H9 (cell line): ENCODE measurements around the gene MARK4. TPM values are rescaled to one million over a fixed set of nuclear protein-coding genes. Genes with fewer than 3 reads are reported as not detected.

Source experiments
- DNase-seq: peaks from one replicate; pipeline ENCODE4 v3.0.0-alpha.2; 2017
- H2AFZ ChIP-seq: one replicate; pipeline ENCODE4 v1.6.1; 2013; ENCODE audit warnings: mild to moderate bottlenecking, low read length, control low read depth, moderate library complexity
- H2AK5ac ChIP-seq: 2 replicates; pipeline ENCODE4 v1.6.1; 2013; ENCODE audit warnings: low read length, control low read depth, mixed read lengths; ENCODE audit not compliant: insufficient read length
- H2BK120ac ChIP-seq: one replicate; pipeline ENCODE4 v1.6.1; 2013; ENCODE audit warnings: low read depth, mild to moderate bottlenecking, low read length, control low read depth, inconsistent platforms; ENCODE audit not compliant: poor library complexity, severe bottlenecking
- H2BK12ac ChIP-seq: 2 replicates; pipeline ENCODE4 v1.6.1; 2013; ENCODE audit warnings: low read length, control low read depth, mixed read lengths, low read depth; ENCODE audit not compliant: insufficient read length
- H2BK15ac ChIP-seq: 2 replicates; pipeline ENCODE4 v1.6.1; 2013; ENCODE audit warnings: low read depth, low read length, control low read depth
- H2BK20ac ChIP-seq: one replicate; pipeline ENCODE4 v1.6.1; 2013; ENCODE audit warnings: low read depth, mild to moderate bottlenecking, low read length, control low read depth, inconsistent platforms; ENCODE audit not compliant: poor library complexity, severe bottlenecking
- H2BK5ac ChIP-seq: 2 replicates; pipeline ENCODE4 v1.6.1; 2013; ENCODE audit warnings: low read length, control low read depth, mixed read lengths; ENCODE audit not compliant: insufficient read length
- H3K14ac ChIP-seq: 2 replicates; pipeline ENCODE4 v1.6.1; 2013; ENCODE audit warnings: low read length, control low read depth; ENCODE audit not compliant: insufficient read depth
- H3K18ac ChIP-seq: 2 replicates; pipeline ENCODE4 v1.6.1; 2013; ENCODE audit warnings: low read depth, mild to moderate bottlenecking, mixed read lengths, low read length, control low read depth; ENCODE audit not compliant: insufficient read length
- H3K23ac ChIP-seq: 2 replicates; pipeline ENCODE4 v1.6.1; 2013; ENCODE audit warnings: low read length, control low read depth, mixed read lengths, low read depth; ENCODE audit not compliant: insufficient read length
- H3K23me2 ChIP-seq: 2 replicates; pipeline ENCODE4 v1.6.1; 2013; ENCODE audit warnings: low read depth, mild to moderate bottlenecking, mixed read lengths, low read length, control low read depth; ENCODE audit not compliant: insufficient read length, poor library complexity, severe bottlenecking
- H3K27ac ChIP-seq: 2 replicates; pipeline ENCODE4 v1.5.1; 2013; ENCODE audit warnings: low read length, control low read depth, mixed read lengths, low read depth; ENCODE audit not compliant: insufficient read length
- H3K27me3 ChIP-seq: 2 replicates; pipeline ENCODE4 v1.6.1; 2013; ENCODE audit warnings: low read length, control low read depth, inconsistent platforms; ENCODE audit not compliant: insufficient read depth
- H3K4ac ChIP-seq: 2 replicates; pipeline ENCODE4 v1.6.1; 2013; ENCODE audit warnings: low read depth, mild to moderate bottlenecking, control low read depth, inconsistent platforms, low read length, moderate library complexity
- H3K4me1 ChIP-seq: 2 replicates; pipeline ENCODE4 v1.6.1; 2013; ENCODE audit warnings: low read length, control low read depth, inconsistent platforms; ENCODE audit not compliant: insufficient read depth
- H3K4me2 ChIP-seq: 2 replicates; pipeline ENCODE4 v1.6.1; 2013; ENCODE audit warnings: low read length, control low read depth, mixed read lengths; ENCODE audit not compliant: insufficient read length, insufficient read depth
- H3K56ac ChIP-seq: 2 replicates; pipeline ENCODE4 v1.6.1; 2013; ENCODE audit warnings: low read depth, mild to moderate bottlenecking, mixed read lengths, low read length, control low read depth; ENCODE audit not compliant: insufficient read length
- H3K79me1 ChIP-seq: 2 replicates; pipeline ENCODE4 v1.6.1; 2013; ENCODE audit warnings: low read depth, mild to moderate bottlenecking, moderate library complexity, low read length, control low read depth, inconsistent platforms; ENCODE audit not compliant: insufficient read depth, poor library complexity, severe bottlenecking
- H3K79me2 ChIP-seq: 2 replicates; pipeline ENCODE4 v1.6.1; 2013; ENCODE audit warnings: low read length, control low read depth, inconsistent platforms; ENCODE audit not compliant: insufficient read depth
- H3K9ac ChIP-seq: 2 replicates; pipeline ENCODE4 v1.6.1; 2013; ENCODE audit warnings: low read length, control low read depth, mixed read lengths; ENCODE audit not compliant: insufficient read length; ENCODE audit errors: extremely low read depth
- H3K9me3 ChIP-seq: one replicate; pipeline ENCODE4 v1.6.1; 2013; ENCODE audit warnings: low read depth, low read length, inconsistent platforms; ENCODE audit not compliant: control insufficient read depth
- H3T11ph ChIP-seq: one replicate; pipeline ENCODE4 v1.6.1; 2013; ENCODE audit warnings: mild to moderate bottlenecking, low read length, control low read depth, inconsistent platforms
- H4K20me1 ChIP-seq: one replicate; pipeline ENCODE4 v1.6.1; 2013; ENCODE audit not compliant: control insufficient read depth, insufficient read length, insufficient read depth
- H4K5ac ChIP-seq: 2 replicates; pipeline ENCODE4 v1.6.1; 2013; ENCODE audit warnings: low read depth, mild to moderate bottlenecking, mixed read lengths, low read length, control low read depth; ENCODE audit not compliant: insufficient read length
- H4K8ac ChIP-seq: replicated peaks from 2 replicates; pipeline ENCODE4 v1.6.1; 2013; ENCODE audit warnings: low read length, control low read depth, mixed read lengths, low read depth; ENCODE audit not compliant: insufficient read length
- H4K91ac ChIP-seq: 2 replicates; pipeline ENCODE4 v1.6.1; 2013; ENCODE audit warnings: low read depth, mild to moderate bottlenecking, moderate library complexity, mixed read lengths, low read length, control low read depth; ENCODE audit not compliant: insufficient read length
- H3K27ac Mint-ChIP-seq, 3 experiments: 2 replicates in 2 of 3; 3 replicates in 1 of 3; pipeline ENCODE4 v1.8.0; 2020 to 2021; ENCODE audit warnings: mixed read lengths in 3 of 3, mild to moderate bottlenecking in 1 of 3, moderate library complexity in 1 of 3
- H3K27me3 Mint-ChIP-seq: 2 replicates; pipeline ENCODE4 v1.8.0; 2021; ENCODE audit warnings: low read depth, mild to moderate bottlenecking, moderate library complexity, mixed read lengths
- H3K36me3 Mint-ChIP-seq, 3 experiments: 2 replicates in 2 of 3; 3 replicates in 1 of 3; pipeline ENCODE4 v1.8.0; 2020 to 2021; ENCODE audit warnings: low read depth in 3 of 3, mixed read lengths in 3 of 3; ENCODE audit not compliant: insufficient read depth in 1 of 3
- H3K4me1 Mint-ChIP-seq, 2 experiments: 2 replicates each; pipeline ENCODE4 v1.8.0; 2020; ENCODE audit warnings: mixed read lengths in 2 of 2
- H3K4me3 Mint-ChIP-seq, 2 experiments: 2 replicates in 1 of 2; 3 replicates in 1 of 2; pipeline ENCODE4 v1.8.0; 2020 to 2021; ENCODE audit warnings: mild to moderate bottlenecking in 2 of 2, mixed read lengths in 2 of 2, moderate library complexity in 1 of 2
- H3K9me3 Mint-ChIP-seq, 2 experiments: 2 replicates in 1 of 2; 3 replicates in 1 of 2; pipeline ENCODE4 v1.8.0; 2020; ENCODE audit warnings: mild to moderate bottlenecking in 2 of 2, mixed read lengths in 2 of 2, moderate library complexity in 1 of 2
- CTCF ChIP-seq: fragments of 200-600 bp; sonication (generic); conservative IDR thresholded peaks from 3 replicates; pipeline ENCODE4 v1.8.0; 2021; ENCODE audit warnings: antibody characterized with exemption, mild to moderate bottlenecking
- WGBS: extraction: QIAGEN DNeasy Blood & Tissue Kit; methylation state at CpG from one replicate; pipeline ENCODE4 v1.1.7; 2013; ENCODE audit warnings: missing lambda C conversion rate, low lambda C conversion rate, mixed read lengths; ENCODE audit not compliant: insufficient read length; ENCODE audit errors: extremely low coverage; 5-methylcytosine and 5-hydroxymethylcytosine counted together
- total RNA-seq: library from RNA; stranded (reverse); gene quantifications from 2 replicates; pipeline ENCODE4 v1.2.1, GENCODE V29; 2021

Gene MARK4
- total RNA-seq, 1 experiment from 2014 or later, result 44.7 TPM

- no CpG with 5 or more reads among the region's 13 CpGs for WGBS
- H3K4me2 ChIP-seq, result no peak overlapping the region
- no peak overlapping the region for H4K91ac ChIP-seq
- no peak overlapping the region for H3K23ac ChIP-seq
- DNase-seq, result no peak
- H3K79me1 ChIP-seq, result no peaks in the 10 kb centered on the region
- no peak for TF ChIP-seq CTCF
- H4K5ac ChIP-seq, result no peak overlapping the region
- H2BK5ac ChIP-seq, result no peak overlapping the region
- Mint-ChIP-seq H3K36me3 (no peaks in the 10 kb centered on the region), H3K9me3 (no peaks in the 10 kb centered on the region), H3K4me1 (peaks cover 9 to 12% of the 10 kb centered on the region in 2 experiments; a peak in 2 of 4 replicates), H3K4me3 (no peak overlapping the region; a peak in 1 of 5 replicates), H3K27ac (no peak overlapping the region; a peak in 1 of 7 replicates), H3K27me3 (peaks cover 58% of the 10 kb centered on the region)
- no peaks in the 10 kb centered on the region for H3K79me2 ChIP-seq
- H3K9ac ChIP-seq, result no peak overlapping the region
- no peak overlapping the region for H2BK120ac ChIP-seq
- H2BK12ac ChIP-seq, result no peak overlapping the region
- H2BK15ac ChIP-seq, result no peak overlapping the region
- H2AFZ ChIP-seq, result no peak overlapping the region
- H3K56ac ChIP-seq, result no peak overlapping the region
- no peaks in the 10 kb centered on the region for H3K23me2 ChIP-seq
- H3T11ph ChIP-seq, result no peak overlapping the region
- no peak overlapping the region for H3K18ac ChIP-seq
- no peak overlapping the region for H4K8ac ChIP-seq
- no peak overlapping the region for H3K27ac ChIP-seq
- no peaks in the 10 kb centered on the region for H4K20me1 ChIP-seq
- H2BK20ac ChIP-seq, result no peak overlapping the region
- no peak overlapping the region for H3K14ac ChIP-seq
- H3K9me3 ChIP-seq, result no peaks in the 10 kb centered on the region
- H3K4ac ChIP-seq, result no peak overlapping the region
- no peaks in the 10 kb centered on the region for H3K4me1 ChIP-seq
- H2AK5ac ChIP-seq, result no peak overlapping the region
- H3K27me3 ChIP-seq, result no peaks in the 10 kb centered on the region
These were observed 7.8 kb upstream of the MARK4 start for GRCh38 chr19:45243144-45243732.
